ENCODE measurements around the gene TXNDC12.

DNA sequence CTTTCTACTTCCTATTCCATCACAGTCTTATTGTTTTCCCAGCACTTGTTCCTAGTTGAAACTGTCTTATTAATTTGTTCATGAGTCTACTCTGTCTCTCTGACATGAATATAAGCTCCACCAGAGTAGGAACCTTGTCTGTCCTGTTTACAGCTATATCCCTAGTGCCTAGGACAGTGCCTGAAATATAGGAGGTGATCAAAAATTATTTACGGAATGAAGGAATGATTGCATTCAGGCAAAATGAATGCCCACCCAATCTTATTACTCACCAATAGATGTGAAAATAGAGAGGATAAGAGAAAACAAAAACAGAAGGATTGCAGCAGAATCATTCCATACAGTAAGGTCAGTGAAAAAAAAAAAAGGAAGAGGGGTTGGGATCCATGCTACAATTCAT, 1.1 kb downstream of the TXNDC12 start:
- no peak for TF ChIP-seq POLR2AphosphoS5 (IDR thresholded peaks at IDR 0.05)
- TF ChIP-seq, protein P1, sequence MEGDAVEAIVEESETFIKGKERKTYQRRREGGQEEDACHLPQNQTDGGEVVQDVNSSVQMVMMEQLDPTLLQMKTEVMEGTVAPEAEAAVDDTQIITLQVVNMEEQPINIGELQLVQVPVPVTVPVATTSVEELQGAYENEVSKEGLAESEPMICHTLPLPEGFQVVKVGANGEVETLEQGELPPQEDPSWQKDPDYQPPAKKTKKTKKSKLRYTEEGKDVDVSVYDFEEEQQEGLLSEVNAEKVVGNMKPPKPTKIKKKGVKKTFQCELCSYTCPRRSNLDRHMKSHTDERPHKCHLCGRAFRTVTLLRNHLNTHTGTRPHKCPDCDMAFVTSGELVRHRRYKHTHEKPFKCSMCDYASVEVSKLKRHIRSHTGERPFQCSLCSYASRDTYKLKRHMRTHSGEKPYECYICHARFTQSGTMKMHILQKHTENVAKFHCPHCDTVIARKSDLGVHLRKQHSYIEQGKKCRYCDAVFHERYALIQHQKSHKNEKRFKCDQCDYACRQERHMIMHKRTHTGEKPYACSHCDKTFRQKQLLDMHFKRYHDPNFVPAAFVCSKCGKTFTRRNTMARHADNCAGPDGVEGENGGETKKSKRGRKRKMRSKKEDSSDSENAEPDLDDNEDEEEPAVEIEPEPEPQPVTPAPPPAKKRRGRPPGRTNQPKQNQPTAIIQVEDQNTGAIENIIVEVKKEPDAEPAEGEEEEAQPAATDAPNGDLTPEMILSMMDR (IDR thresholded peaks at IDR 0.05), result no peak
- no peak for TF ChIP-seq POLR2A (IDR thresholded peaks at IDR 0.05)
